Measurements from ENCODE around the gene SRSF7. TPM values are rescaled to one million over a fixed set of nuclear protein-coding genes. Genes with fewer than 3 reads are reported as not detected.
"Not testable (repeated sequence)": the region's sequence is repeated elsewhere in the genome, so short reads cannot be mapped to it uniquely, and the experiment has no call there.

SRSF7 gene
- polyA plus RNA-seq, 2 donors: 102 to 136 TPM

DNA sequence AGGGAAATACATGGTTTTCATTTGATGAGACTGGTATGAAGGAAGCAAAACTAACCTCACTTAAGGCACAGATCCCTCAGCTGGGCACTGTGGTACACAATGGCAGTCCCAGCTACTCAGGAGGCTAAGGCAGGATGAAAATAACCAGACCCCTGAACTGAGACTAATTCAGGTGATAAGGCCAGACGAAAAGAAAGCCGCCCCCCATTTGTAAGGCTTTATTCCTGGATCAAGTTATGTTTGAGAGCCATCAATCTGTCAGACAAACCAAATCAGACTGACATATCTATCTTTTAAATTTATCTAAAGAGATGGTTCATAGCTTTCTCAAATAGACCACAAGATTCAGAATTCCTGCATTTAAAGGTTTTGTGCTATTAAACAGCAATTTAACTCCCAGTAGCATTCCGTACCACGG lies 4.1 kb downstream of the SRSF7 start:
- Histone ChIP-seq H3K36me3 (ENCODE audit: control insufficient read depth in 2 of 2, insufficient read depth in 2 of 2, low read length in 1 of 2) (peaks cover 3 to 10% of the 10 kb centered on the region in 2 donors), H3K4me3 (ENCODE audit: low read depth in 1 of 2, low read length in 2 of 2) (no peak overlapping the region), H3K27me3 (ENCODE audit: control insufficient read depth in 1 of 2, insufficient read depth in 2 of 2, low read length in 2 of 2) (no peaks in the 10 kb centered on the region), H3K27ac (ENCODE audit: low read depth in 2 of 2, low read length in 1 of 2) (no peak overlapping the region), H3K4me1 (ENCODE audit: control insufficient read depth in 2 of 2, insufficient read depth in 2 of 2, low read length in 1 of 2) (peaks cover 0 to 2% of the 10 kb centered on the region in 2 donors), H3K9me3 (ENCODE audit: control insufficient read depth in 2 of 2, insufficient read depth in 1 of 2, low read depth in 1 of 2, low read length in 1 of 2) (no peaks in the 10 kb centered on the region)
- 66 to 70% methylated on average over 4 of the region's 4 CpGs for WGBS, 2 donors

DNA sequence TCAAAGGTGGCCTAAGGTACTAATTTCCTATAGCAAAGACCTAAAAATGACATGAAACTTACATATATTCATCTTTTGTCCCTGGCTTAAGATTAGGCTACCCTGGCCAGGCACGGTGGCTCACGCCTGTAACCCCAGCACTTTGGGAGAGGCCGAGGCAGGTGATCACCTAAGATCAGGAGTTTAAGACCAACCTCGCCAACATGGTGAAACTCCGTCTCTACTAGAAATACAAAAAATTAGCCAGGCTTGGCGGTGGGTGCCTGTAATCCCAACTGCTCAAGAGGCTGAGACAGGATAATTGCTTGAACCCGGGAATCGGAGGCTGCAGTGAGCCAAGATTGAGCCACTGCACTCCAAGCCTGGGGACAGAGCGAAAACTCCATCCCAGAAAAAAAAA lies 5.9 kb downstream of the SRSF7 start:
- Histone ChIP-seq H3K9me3 (ENCODE audit: control insufficient read depth in 2 of 2, insufficient read depth in 1 of 2, low read depth in 1 of 2, low read length in 1 of 2) (no peaks in the 10 kb centered on the region), H3K27ac (ENCODE audit: low read depth in 2 of 2, low read length in 1 of 2) (peak overlapping the region in 1 of 2 donors; percentile 9), H3K27me3 (ENCODE audit: control insufficient read depth in 1 of 2, insufficient read depth in 2 of 2, low read length in 2 of 2) (no peaks in the 10 kb centered on the region), H3K36me3 (ENCODE audit: control insufficient read depth in 2 of 2, insufficient read depth in 2 of 2, low read length in 1 of 2) (peaks cover 3 to 10% of the 10 kb centered on the region in 2 donors), H3K4me1 (ENCODE audit: control insufficient read depth in 2 of 2, insufficient read depth in 2 of 2, low read length in 1 of 2) (peaks cover 0 to 2% of the 10 kb centered on the region in 2 donors), H3K4me3 (ENCODE audit: low read depth in 1 of 2, low read length in 2 of 2) (no peak overlapping the region)
- WGBS, 2 donors: 84% methylated on average over 9 of the region's 9 CpGs

DNA sequence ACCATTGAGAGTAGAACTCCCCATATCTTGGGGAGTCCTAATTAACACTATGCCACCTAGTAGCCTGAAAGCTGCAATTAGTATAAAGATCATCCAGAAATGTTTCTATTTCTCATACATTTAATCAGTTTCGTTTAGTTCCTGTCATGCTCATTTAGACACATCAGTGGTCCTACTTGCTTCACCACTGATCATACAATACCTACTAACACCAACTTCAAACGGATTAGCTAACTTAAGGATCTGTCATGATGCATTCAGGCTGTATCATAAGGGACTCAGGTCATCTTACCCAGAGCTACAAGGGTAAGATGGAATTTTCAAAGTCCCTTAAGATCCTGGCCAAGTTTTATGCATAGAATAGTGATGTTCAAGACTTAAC lies 6.8 kb downstream of the SRSF7 start:
- H3K36me3 ChIP-seq (ENCODE audit: control insufficient read depth in 2 of 2, insufficient read depth in 2 of 2, low read length in 1 of 2): peaks cover 3 to 10% of the 10 kb centered on the region in 2 donors
- peaks cover 0 to 2% of the 10 kb centered on the region in 2 donors for H3K4me1 ChIP-seq (ENCODE audit: control insufficient read depth in 2 of 2, insufficient read depth in 2 of 2, low read length in 1 of 2)
- 24% methylated on average over 2 of the region's 2 CpGs for WGBS, 2 donors

DNA sequence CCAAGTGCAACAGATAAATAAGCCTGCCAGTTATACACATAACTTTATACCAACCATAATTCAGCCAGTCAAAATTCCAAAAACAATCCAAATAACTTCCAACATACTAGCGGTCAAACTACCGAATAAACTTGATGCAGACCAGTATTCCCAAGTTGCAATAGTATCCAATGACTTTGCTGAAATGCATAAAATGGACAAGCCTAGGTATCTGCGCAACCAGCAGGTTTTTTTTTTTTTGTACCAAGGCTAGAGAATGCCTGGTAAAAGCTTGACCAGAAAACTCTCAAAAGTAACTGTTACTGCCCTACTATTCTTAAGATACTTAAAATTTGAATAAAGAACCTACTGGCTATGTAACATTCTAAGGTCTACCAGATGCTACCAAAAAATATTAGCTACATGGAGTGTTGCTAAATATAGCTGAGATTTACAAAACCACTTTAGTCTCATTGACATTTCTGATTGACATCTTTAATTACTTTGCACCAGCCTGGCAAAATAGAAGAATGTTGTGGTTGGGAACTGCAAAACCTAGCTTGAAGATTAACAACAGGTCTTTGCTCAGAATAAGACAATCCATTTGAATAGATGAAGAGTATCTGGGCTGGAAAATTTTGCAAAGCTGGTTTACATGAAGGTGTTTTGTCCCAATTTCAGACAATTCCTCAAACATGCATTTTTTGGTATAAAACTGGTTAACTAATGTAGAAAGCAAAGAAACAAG lies 7.3 kb downstream of the SRSF7 start:
- Histone ChIP-seq H3K27me3 (ENCODE audit: control insufficient read depth in 1 of 2, insufficient read depth in 2 of 2, low read length in 2 of 2) (no peaks in the 10 kb centered on the region), H3K9me3 (ENCODE audit: control insufficient read depth in 2 of 2, insufficient read depth in 1 of 2, low read depth in 1 of 2, low read length in 1 of 2) (no peaks in the 10 kb centered on the region), H3K4me1 (ENCODE audit: control insufficient read depth in 2 of 2, insufficient read depth in 2 of 2, low read length in 1 of 2) (peaks cover 0 to 2% of the 10 kb centered on the region in 2 donors), H3K4me3 (ENCODE audit: low read depth in 1 of 2, low read length in 2 of 2) (no peak overlapping the region), H3K36me3 (ENCODE audit: control insufficient read depth in 2 of 2, insufficient read depth in 2 of 2, low read length in 1 of 2) (peaks cover 3 to 7% of the 10 kb centered on the region in 2 donors), H3K27ac (ENCODE audit: low read depth in 2 of 2, low read length in 1 of 2) (no peak overlapping the region)
- WGBS, 2 donors: 75 to 86% methylated on average over 3 of the region's 3 CpGs

More for the DNA sequence above, 6.8 kb downstream of the SRSF7 start:
- Histone ChIP-seq H3K27ac (ENCODE audit: low read depth in 2 of 2, low read length in 1 of 2) (no peak overlapping the region), H3K4me3 (ENCODE audit: low read depth in 1 of 2, low read length in 2 of 2) (no peak overlapping the region), H3K9me3 (ENCODE audit: control insufficient read depth in 2 of 2, insufficient read depth in 1 of 2, low read depth in 1 of 2, low read length in 1 of 2) (no peaks in the 10 kb centered on the region), H3K27me3 (ENCODE audit: control insufficient read depth in 1 of 2, insufficient read depth in 2 of 2, low read length in 2 of 2) (no peaks in the 10 kb centered on the region)

DNA sequence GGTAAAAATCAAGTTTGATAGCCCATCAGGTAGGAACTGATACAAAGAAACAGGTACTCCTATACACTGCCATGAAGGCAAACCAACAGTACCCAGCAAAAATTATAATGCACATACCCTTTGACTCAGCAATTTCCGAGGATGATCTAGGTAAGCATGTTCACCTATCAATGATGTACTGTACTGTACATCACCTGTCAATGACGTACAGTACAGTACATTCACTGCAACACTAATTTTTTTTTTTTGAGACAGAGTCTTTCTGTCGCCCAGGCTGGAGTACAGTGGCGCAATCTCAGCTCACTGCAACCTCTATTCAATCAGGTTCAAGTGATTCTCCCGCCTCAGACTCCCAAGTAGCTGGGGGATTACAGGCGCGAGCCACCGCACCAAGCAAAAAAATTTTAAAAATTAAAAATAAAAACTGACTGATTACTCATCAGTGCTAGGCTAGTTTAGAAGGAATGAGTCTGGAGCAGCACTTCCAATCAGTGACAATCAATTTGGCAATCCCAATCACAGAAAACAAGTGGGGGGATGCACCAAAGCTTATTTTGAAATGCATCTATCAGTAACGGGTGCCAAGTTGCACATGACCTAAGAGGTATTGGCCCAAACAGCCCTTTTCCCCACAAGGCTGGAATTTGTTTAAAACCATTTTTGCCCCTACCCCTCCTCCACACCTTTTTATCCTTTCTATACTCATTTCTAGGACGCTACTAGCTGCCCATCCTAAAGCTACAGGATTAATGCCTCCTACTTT lies 8.2 kb downstream of the SRSF7 start:
- no peak overlapping the region for H3K4me3 ChIP-seq (ENCODE audit: low read depth in 1 of 2, low read length in 2 of 2)
- H3K36me3 ChIP-seq (ENCODE audit: control insufficient read depth in 2 of 2, insufficient read depth in 2 of 2, low read length in 1 of 2): peaks cover 3 to 7% of the 10 kb centered on the region in 2 donors
- no peaks in the 10 kb centered on the region for H3K9me3 ChIP-seq (ENCODE audit: control insufficient read depth in 2 of 2, insufficient read depth in 1 of 2, low read depth in 1 of 2, low read length in 1 of 2)
- H3K4me1 ChIP-seq (ENCODE audit: control insufficient read depth in 2 of 2, insufficient read depth in 2 of 2, low read length in 1 of 2): no peaks in the 10 kb centered on the region
- H3K27me3 ChIP-seq (ENCODE audit: control insufficient read depth in 1 of 2, insufficient read depth in 2 of 2, low read length in 2 of 2): no peaks in the 10 kb centered on the region
- 77 to 80% methylated on average over 10 of the region's 10 CpGs for WGBS, 2 donors
- H3K27ac ChIP-seq (ENCODE audit: low read depth in 2 of 2, low read length in 1 of 2): no peak overlapping the region

DNA sequence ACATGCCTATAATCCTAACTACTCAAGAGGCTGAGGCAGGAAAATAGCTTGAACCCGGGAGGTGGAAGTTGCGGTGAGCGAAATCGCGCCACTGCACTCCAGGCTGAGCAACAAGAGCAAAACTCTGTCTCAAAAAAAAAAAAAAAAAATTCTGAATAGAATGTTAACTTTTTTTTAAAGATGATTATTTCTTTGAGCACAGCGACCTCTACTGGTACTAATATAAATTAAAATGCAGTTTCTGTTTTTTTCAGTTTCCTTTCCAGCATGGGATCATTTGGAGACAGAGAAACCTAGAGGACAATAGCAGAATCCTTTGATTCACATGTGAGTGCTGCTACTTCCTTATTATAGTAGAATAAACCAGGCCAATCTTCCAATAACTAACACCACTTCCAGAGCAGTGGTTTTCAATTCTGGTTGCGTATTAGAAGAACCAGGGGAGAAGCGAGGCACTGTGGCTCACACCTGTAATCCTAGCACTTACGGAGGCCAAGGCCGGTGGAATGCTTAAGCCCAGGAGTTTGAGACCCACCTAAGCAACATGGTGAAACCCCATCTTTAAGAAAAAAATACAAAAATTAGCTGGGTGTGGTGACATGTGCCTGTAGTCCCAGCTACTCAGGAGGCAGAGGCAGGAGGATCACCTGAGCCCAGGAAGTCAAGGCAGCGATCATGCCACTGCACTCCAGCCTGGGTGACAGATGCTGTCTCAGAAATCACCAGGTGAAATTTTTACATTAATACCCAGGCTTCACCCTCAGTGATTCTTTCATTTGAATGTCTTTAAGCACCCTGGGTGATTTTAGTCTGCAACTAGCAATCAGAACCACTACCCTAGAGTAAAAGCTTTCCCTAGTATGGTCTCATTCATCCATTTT lies 10.1 kb downstream of the SRSF7 start:
- Histone ChIP-seq H3K9me3 (ENCODE audit: control insufficient read depth in 2 of 2, insufficient read depth in 1 of 2, low read depth in 1 of 2, low read length in 1 of 2) (no peaks in the 10 kb centered on the region), H3K27me3 (ENCODE audit: control insufficient read depth in 1 of 2, insufficient read depth in 2 of 2, low read length in 2 of 2) (no peaks in the 10 kb centered on the region), H3K4me3 (ENCODE audit: low read depth in 1 of 2, low read length in 2 of 2) (no peak overlapping the region), H3K27ac (ENCODE audit: low read depth in 2 of 2, low read length in 1 of 2) (peak overlapping the region in 1 of 2 donors; percentile 17), H3K4me1 (ENCODE audit: control insufficient read depth in 2 of 2, insufficient read depth in 2 of 2, low read length in 1 of 2) (no peaks in the 10 kb centered on the region), H3K36me3 (ENCODE audit: control insufficient read depth in 2 of 2, insufficient read depth in 2 of 2, low read length in 1 of 2) (peaks cover 3 to 12% of the 10 kb centered on the region in 2 donors)
- 65 to 66% methylated on average over 11 of the region's 11 CpGs for WGBS, 2 donors

DNA sequence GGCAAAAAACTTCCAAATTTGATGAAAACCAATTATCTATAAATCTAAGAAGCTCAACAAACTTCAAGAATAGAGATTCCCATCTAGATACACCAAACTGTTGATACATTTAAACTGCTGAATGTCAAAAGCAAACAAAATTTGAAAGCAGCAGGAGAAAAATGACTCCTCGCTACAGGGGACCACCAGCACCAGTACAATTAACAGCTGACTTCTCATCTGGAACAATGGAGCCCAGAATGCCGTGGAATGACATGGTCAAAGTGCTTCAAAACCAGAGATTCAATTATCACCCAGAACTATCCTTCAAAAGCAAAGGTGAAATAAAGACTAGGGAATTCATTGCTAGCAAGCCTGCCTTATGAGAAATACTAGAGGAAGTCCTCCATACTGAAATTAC lies 11.6 kb downstream of the SRSF7 start:
- no peaks in the 10 kb centered on the region for H3K4me1 ChIP-seq (ENCODE audit: control insufficient read depth in 2 of 2, insufficient read depth in 2 of 2, low read length in 1 of 2)
- 97 to 98% methylated on average over 2 of the region's 2 CpGs for WGBS, 2 donors

DNA sequence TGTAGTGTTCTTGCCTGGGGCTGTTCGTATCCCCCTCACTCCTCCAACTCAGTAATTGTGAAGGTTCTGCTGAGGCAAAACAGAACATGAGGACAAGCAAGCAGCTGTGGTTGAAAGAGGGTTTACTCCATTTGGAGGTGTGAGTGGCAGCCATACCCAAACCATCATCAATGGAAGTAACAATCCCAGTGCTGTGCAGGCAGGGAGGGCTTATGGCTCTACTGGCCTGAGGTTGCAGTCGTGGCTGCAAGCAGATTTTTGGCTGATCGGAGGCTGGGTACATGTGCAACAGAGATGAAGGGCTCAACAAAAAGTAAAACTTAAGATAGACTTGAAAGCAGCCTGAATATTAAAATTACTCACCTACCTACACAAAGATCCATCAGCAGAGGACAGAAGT lies 13.2 kb downstream of the SRSF7 start:
- peak overlapping the region; percentile 34 to 71 for H3K27ac ChIP-seq (ENCODE audit: low read depth in 2 of 2, low read length in 1 of 2)
- H3K4me3 ChIP-seq (ENCODE audit: low read depth in 1 of 2, low read length in 2 of 2): no peak overlapping the region
- peaks cover 0 to 6% of the 10 kb centered on the region in 2 donors for H3K36me3 ChIP-seq (ENCODE audit: control insufficient read depth in 2 of 2, insufficient read depth in 2 of 2, low read length in 1 of 2)
- WGBS, 2 donors: 84 to 89% methylated on average over 3 of the region's 3 CpGs
- no peaks in the 10 kb centered on the region for H3K9me3 ChIP-seq (ENCODE audit: control insufficient read depth in 2 of 2, insufficient read depth in 1 of 2, low read depth in 1 of 2, low read length in 1 of 2)
- H3K27me3 ChIP-seq (ENCODE audit: control insufficient read depth in 1 of 2, insufficient read depth in 2 of 2, low read length in 2 of 2): no peaks in the 10 kb centered on the region
- H3K4me1 ChIP-seq (ENCODE audit: control insufficient read depth in 2 of 2, insufficient read depth in 2 of 2, low read length in 1 of 2): no peaks in the 10 kb centered on the region

More for the DNA sequence above, 11.6 kb downstream of the SRSF7 start:
- Histone ChIP-seq H3K36me3 (ENCODE audit: control insufficient read depth in 2 of 2, insufficient read depth in 2 of 2, low read length in 1 of 2) (peaks cover 3 to 6% of the 10 kb centered on the region in 2 donors), H3K4me3 (ENCODE audit: low read depth in 1 of 2, low read length in 2 of 2) (no peak overlapping the region), H3K27ac (ENCODE audit: low read depth in 2 of 2, low read length in 1 of 2) (no peak overlapping the region), H3K9me3 (ENCODE audit: control insufficient read depth in 2 of 2, insufficient read depth in 1 of 2, low read depth in 1 of 2, low read length in 1 of 2) (no peaks in the 10 kb centered on the region), H3K27me3 (ENCODE audit: control insufficient read depth in 1 of 2, insufficient read depth in 2 of 2, low read length in 2 of 2) (no peaks in the 10 kb centered on the region)

DNA sequence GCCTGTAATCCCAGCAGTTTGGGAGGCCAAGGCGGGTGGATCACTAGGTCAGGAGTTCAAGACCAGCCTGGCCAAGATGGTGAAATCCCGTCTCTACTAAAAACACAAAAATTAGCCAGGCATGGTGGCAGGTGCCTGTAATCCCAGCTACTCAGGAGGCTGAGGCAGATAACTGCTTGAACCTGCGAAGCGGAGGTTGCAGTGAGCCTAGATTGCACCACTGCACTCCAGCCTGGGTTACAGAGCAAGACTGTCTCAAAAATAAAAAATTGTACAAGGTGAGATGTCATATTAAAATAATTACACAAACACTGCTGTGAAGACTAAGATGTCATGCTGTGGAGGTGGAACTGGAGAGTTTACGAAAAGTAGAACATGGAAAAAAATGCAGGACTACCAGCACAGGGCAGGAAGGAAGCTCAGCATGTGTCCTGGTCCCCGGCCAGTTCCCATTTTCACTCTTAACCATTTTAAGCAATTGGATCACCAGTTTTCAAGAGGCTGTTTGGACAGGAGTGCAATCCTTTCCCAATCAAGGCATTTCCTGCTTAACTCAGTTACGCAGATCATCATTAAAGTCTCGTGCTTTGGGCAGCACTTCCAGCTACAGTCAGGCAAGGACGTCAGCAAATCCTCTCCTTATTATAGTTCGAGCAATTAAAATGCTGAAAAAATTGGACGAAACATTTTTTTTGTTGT lies 14.0 kb downstream of the SRSF7 start:
- WGBS, 2 donors: 74 to 81% methylated on average over 11 of the region's 11 CpGs
- not testable (repeated sequence) for H3K4me1 ChIP-seq (ENCODE audit: control insufficient read depth in 2 of 2, insufficient read depth in 2 of 2, low read length in 1 of 2); H3K36me3 ChIP-seq (ENCODE audit: control insufficient read depth in 2 of 2, insufficient read depth in 2 of 2, low read length in 1 of 2); H3K27me3 ChIP-seq (ENCODE audit: control insufficient read depth in 1 of 2, insufficient read depth in 2 of 2, low read length in 2 of 2); H3K9me3 ChIP-seq (ENCODE audit: control insufficient read depth in 2 of 2, insufficient read depth in 1 of 2, low read depth in 1 of 2, low read length in 1 of 2); H3K4me3 ChIP-seq (ENCODE audit: low read depth in 1 of 2, low read length in 2 of 2)
- H3K27ac ChIP-seq (ENCODE audit: low read depth in 2 of 2, low read length in 1 of 2): peak overlapping the region in 1 of 2 donors; percentile 34
